T-cell (primary cell): ENCODE data around the gene KMT2A. TPM values are rescaled to one million over a fixed set of nuclear protein-coding genes. Genes with fewer than 3 reads are reported as not detected.
A peak's percentile ranks its signal among the peaks of the same experiment; 100 is the strongest.

Source experiments
- ATAC-seq, 4 experiments: fragments of 200-7000 bp in 3 of 4; fragments of 150-1000 bp in 1 of 4; cut with Tn5 transposase; replicated peaks in 1 of 4; 1 replicate in 3 of 4; 2 replicates in 1 of 4; pipeline ENCODE4 v1.10.0; 2021; ENCODE audit warnings: moderate library complexity in 3 of 4, mild to moderate bottlenecking in 2 of 4, moderate number of reproducible peaks in 1 of 4
- CTCF ChIA-PET, 2 donors: fragments of 300-600 bp; sonication (Branson Sonifier 250); formaldehyde crosslinking; loops; one replicate each; lab custom pipeline; 2022; ENCODE audit warnings: antibody characterized with exemption in 2 of 2; lab: Charles Lee
- POLR2A ChIA-PET, 2 donors: fragments of 300-600 bp; sonication (Branson Sonifier 250); formaldehyde crosslinking; loops; one replicate each; lab custom pipeline; 2022; ENCODE audit warnings: antibody characterized with exemption in 2 of 2; lab: Charles Lee
- DNase-seq, 35 experiments: peaks; one replicate each; pipeline versions ENCODE4 v3.0.0 to v3.0.0-alpha.2; 2013 to 2023
- H3K27ac ChIP-seq: one replicate; pipeline ENCODE4 v1.5.1; 2013; ENCODE audit warnings: low read length
- H3K27me3 ChIP-seq, 2 experiments: replicated peaks in 1 of 2; 1 replicate in 1 of 2; 2 replicates in 1 of 2; pipeline versions ENCODE4 v1.6.1 to v1.7.0; 2013; ENCODE audit warnings: low read length in 1 of 2, mixed read lengths in 1 of 2; ENCODE audit not compliant: control insufficient read depth in 2 of 2, insufficient read depth in 2 of 2; ENCODE audit errors: extremely low read depth in 1 of 2
- H3K36me3 ChIP-seq, 2 donors: 1 replicate in 1 of 2; 2 replicates in 1 of 2; pipeline versions ENCODE4 v1.6.1 to v1.7.0; 2013; ENCODE audit warnings: low read length in 1 of 2; ENCODE audit not compliant: control insufficient read depth in 2 of 2, insufficient read depth in 1 of 2; ENCODE audit errors: extremely low read depth in 1 of 2
- H3K4me1 ChIP-seq, 2 experiments: 1 replicate in 1 of 2; 2 replicates in 1 of 2; pipeline versions ENCODE4 v1.6.1 to v1.7.0; 2013; ENCODE audit warnings: low read length in 2 of 2, mixed read lengths in 1 of 2; ENCODE audit not compliant: insufficient read depth in 2 of 2, control insufficient read depth in 1 of 2; ENCODE audit errors: extremely low read depth in 1 of 2
- H3K4me3 ChIP-seq, 2 donors: 1 replicate in 1 of 2; 2 replicates in 1 of 2; pipeline versions ENCODE4 v1.5.1 to v1.7.0; 2013; ENCODE audit warnings: mild to moderate bottlenecking in 2 of 2, low read length in 1 of 2, moderate library complexity in 1 of 2; ENCODE audit not compliant: control insufficient read depth in 1 of 2; ENCODE audit errors: extremely low read depth in 1 of 2
- H3K9me3 ChIP-seq: 2 replicates; pipeline ENCODE4 v1.7.0; 2013
- H3K27ac Mint-ChIP-seq, 2 donors: one replicate each; pipeline ENCODE4 v1.8.0; 2020 to 2021; ENCODE audit warnings: mild to moderate bottlenecking in 2 of 2, mixed read lengths in 2 of 2
- H3K27me3 Mint-ChIP-seq, 2 donors: one replicate each; pipeline ENCODE4 v1.8.0; 2021 to 2022; ENCODE audit warnings: mixed read lengths in 2 of 2
- H3K36me3 Mint-ChIP-seq: one replicate; pipeline ENCODE4 v1.8.0; 2021; ENCODE audit warnings: mixed read lengths
- H3K4me1 Mint-ChIP-seq, 3 donors: one replicate each; pipeline ENCODE4 v1.8.0; 2020 to 2022; ENCODE audit warnings: mixed read lengths in 3 of 3, mild to moderate bottlenecking in 1 of 3
- H3K4me3 Mint-ChIP-seq, 3 donors: one replicate each; pipeline ENCODE4 v1.8.0; 2020 to 2022; ENCODE audit warnings: mild to moderate bottlenecking in 3 of 3, mixed read lengths in 3 of 3, moderate library complexity in 3 of 3
- H3K9me3 Mint-ChIP-seq, 3 donors: one replicate each; pipeline ENCODE4 v1.8.0; 2020 to 2022; ENCODE audit warnings: mixed read lengths in 3 of 3
- WGBS: methylation state at CpG from one replicate; pipeline ENCODE4 v1.1.5; 2013; ENCODE audit warnings: missing lambda C conversion rate; ENCODE audit not compliant: insufficient coverage; 5-methylcytosine and 5-hydroxymethylcytosine counted together
- total RNA-seq, 35 experiments: library from RNA in 6 of 35; stranded (reverse) in 6 of 35; fragments of 120-200 nt in 1 of 35; gene quantifications; one replicate each; pipeline versions ENCODE4 v1.2.1 to v1.2.4 and lab custom pipeline; 2013 to 2026

Gene KMT2A
- total RNA-seq, 5 donors from 2014 or later (not counting 1 experiment from before 2014, with no cell fraction given) = 130 to 183 (median 153) TPM

- H3K4me3 ChIP-seq = no peak overlapping the region
- Mint-ChIP-seq H3K4me1 (peaks cover 84 to 98% (median 87%) of the 10 kb centered on the region in 3 donors), H3K9me3 (no peaks in the 10 kb centered on the region), H3K36me3 (peaks cover 16% of the 10 kb centered on the region), H3K27me3 (no peaks in the 10 kb centered on the region), H3K27ac (peak overlapping the region; percentile 82), H3K4me3 (peak overlapping the region; percentile 49 to 91 (median 50))
- POLR2A ChIA-PET = interaction anchor here in 1 of 2 donors (0.5 kb wide), 1 partner anchor 85 kb away, joined by 6 read pairs; no protein-coding TSS in a partner anchor
- peaks cover 0 to 7% of the 10 kb centered on the region in 2 donors for H3K36me3 ChIP-seq
- ATAC-seq (no peak), DNase-seq (no peak)
- H3K27me3 ChIP-seq = no peaks in the 10 kb centered on the region
- no peaks in the 10 kb centered on the region for H3K9me3 ChIP-seq
- 24% methylated on average over 3 of the region's 3 CpGs for WGBS
- no peak overlapping the region for H3K27ac ChIP-seq
- H3K4me1 ChIP-seq = peaks cover 33 to 44% of the 10 kb centered on the region in 2 experiments
- CTCF ChIA-PET = interaction anchor here in 1 of 2 donors (0.6 kb wide), 1 partner anchor 238 kb away, joined by 5 read pairs; no protein-coding TSS in a partner anchor
Measured at GRCh38 chr11:118442301-118442700, 6.0 kb downstream of the KMT2A start.

GRCh38 chr11:118442908-118443589 is 6.8 kb downstream of the KMT2A start:
- ATAC-seq (no peak), DNase-seq (no peak)
- peak overlapping the region; percentile 50 to 91 (median 62) for H3K4me3 Mint-ChIP-seq
- Histone ChIP-seq H3K9me3 (no peaks in the 10 kb centered on the region), H3K27me3 (no peaks in the 10 kb centered on the region), H3K4me3 (no peak overlapping the region), H3K4me1 (peaks cover 29 to 41% of the 10 kb centered on the region in 2 experiments), H3K27ac (no peak overlapping the region), H3K36me3 (peaks cover 0 to 7% of the 10 kb centered on the region in 2 donors)
- H3K9me3 Mint-ChIP-seq = no peaks in the 10 kb centered on the region
- H3K36me3 Mint-ChIP-seq = peaks cover 22% of the 10 kb centered on the region
- ChIA-PET CTCF (interaction anchor here (0.6 to 2.0 kb wide), 3 partner anchors 8 to 237 kb away, joined by 3 to 9 read pairs (median 5); no protein-coding TSS in a partner anchor), POLR2A (interaction anchor here in 1 of 2 donors (0.5 to 1.0 kb wide), 3 partner anchors 7 to 86 kb away, joined by 3 to 7 read pairs (median 6); no protein-coding TSS in a partner anchor)
- H3K27ac Mint-ChIP-seq = peak overlapping the region; percentile 82
- WGBS = 63% methylated on average over 2 of the region's 4 CpGs
- peaks cover 92 to 98% (median 94%) of the 10 kb centered on the region in 3 donors for H3K4me1 Mint-ChIP-seq
- no peaks in the 10 kb centered on the region for H3K27me3 Mint-ChIP-seq

- ChIA-PET POLR2A (interaction anchor here in 1 of 2 donors (1.0 kb wide), 1 partner anchor 8 kb away, joined by 3 read pairs; no protein-coding TSS in a partner anchor), CTCF (interaction anchor here (0.6 to 2.0 kb wide), 3 partner anchors 8 to 120 kb away, joined by 3 to 9 read pairs (median 3); no protein-coding TSS in a partner anchor)
- peaks cover 22% of the 10 kb centered on the region for H3K36me3 Mint-ChIP-seq
- ATAC-seq (peak in 1 of 4 experiments; percentile 36), DNase-seq (peak in 1 of 35 experiments; percentile 57)
- H3K4me3 ChIP-seq = no peak overlapping the region
- H3K4me1 Mint-ChIP-seq = peaks cover 95 to 97% (median 97%) of the 10 kb centered on the region in 3 donors
- H3K36me3 ChIP-seq = peaks cover 0 to 7% of the 10 kb centered on the region in 2 donors
- no peaks in the 10 kb centered on the region for H3K27me3 Mint-ChIP-seq
- no peak overlapping the region for H3K27ac ChIP-seq
- H3K4me1 ChIP-seq = peaks cover 27 to 40% of the 10 kb centered on the region in 2 experiments
- no peaks in the 10 kb centered on the region for H3K9me3 Mint-ChIP-seq
- H3K4me3 Mint-ChIP-seq = peak overlapping the region; percentile 50 to 91 (median 60)
- no CpG with 5 or more reads among the region's 2 CpGs for WGBS
- peak overlapping the region; percentile 59 to 82 for H3K27ac Mint-ChIP-seq
- no peaks in the 10 kb centered on the region for H3K9me3 ChIP-seq
- no peaks in the 10 kb centered on the region for H3K27me3 ChIP-seq
Measured at GRCh38 chr11:118443590-118444218, 7.4 kb downstream of the KMT2A start.

- Histone ChIP-seq H3K27me3 (no peaks in the 10 kb centered on the region), H3K4me1 (peaks cover 14% of the 10 kb centered on the region in 2 experiments), H3K27ac (no peak overlapping the region), H3K36me3 (peaks cover 0 to 9% of the 10 kb centered on the region in 2 donors), H3K9me3 (no peaks in the 10 kb centered on the region), H3K4me3 (no peak overlapping the region)
- Mint-ChIP-seq H3K27me3 (no peaks in the 10 kb centered on the region), H3K9me3 (no peaks in the 10 kb centered on the region), H3K27ac (no peak overlapping the region), H3K4me1 (peaks cover 76 to 82% (median 80%) of the 10 kb centered on the region in 3 donors), H3K36me3 (peaks cover 18% of the 10 kb centered on the region), H3K4me3 (no peak overlapping the region)
- POLR2A ChIA-PET = interaction anchor here in 1 of 2 donors (0.6 to 0.7 kb wide), 2 partner anchors 24 to 382 kb away, joined by 3 to 4 read pairs; no protein-coding TSS in a partner anchor
- DNase-seq (no peak), ATAC-seq (no peak)
- CTCF ChIA-PET = no interaction called here
- no CpG with 5 or more reads among the region's 4 CpGs for WGBS
Measured at GRCh38 chr11:118447423-118447822, 11.1 kb downstream of the KMT2A start.

- ChIA-PET CTCF (interaction anchor here in 1 of 2 donors (0.9 kb wide), 1 partner anchor 10 kb away, joined by 4 read pairs; no protein-coding TSS in a partner anchor), POLR2A (interaction anchor here in 1 of 2 donors (0.5 to 0.6 kb wide), 2 partner anchors 257 to 381 kb away, joined by 3 to 4 read pairs; no protein-coding TSS in a partner anchor)
- no peak overlapping the region for H3K27ac ChIP-seq
- no peak overlapping the region for H3K4me3 ChIP-seq
- Mint-ChIP-seq H3K4me3 (no peak overlapping the region), H3K27me3 (no peaks in the 10 kb centered on the region), H3K9me3 (no peaks in the 10 kb centered on the region), H3K4me1 (peaks cover 74 to 80% (median 77%) of the 10 kb centered on the region in 3 donors), H3K36me3 (peaks cover 23% of the 10 kb centered on the region), H3K27ac (peak overlapping the region in 1 of 2 donors; percentile 22)
- H3K4me1 ChIP-seq = peaks cover 10 to 11% of the 10 kb centered on the region in 2 experiments
- no peaks in the 10 kb centered on the region for H3K27me3 ChIP-seq
- H3K9me3 ChIP-seq = no peaks in the 10 kb centered on the region
- H3K36me3 ChIP-seq = peaks cover 0 to 9% of the 10 kb centered on the region in 2 donors
- DNase-seq (no peak), ATAC-seq (no peak)
Measured at GRCh38 chr11:118448294-118448693, 12.0 kb downstream of the KMT2A start.
